ENCODE data around the gene ZNF771. TPM values are rescaled to one million over a fixed set of nuclear protein-coding genes. Genes with fewer than 3 reads are reported as not detected.

ZNF771 gene
- total and polyA plus RNA-seq, 2 experiments from 2014 or later, result 10.8 to 12.0 TPM

GRCh38 chr16:30447512-30448226 lies 40.3 kb downstream of the ZNF771 start:
- TF ChIP-seq ETS1 (IDR thresholded peaks at IDR 0.05), result no peak
- no peak for TF ChIP-seq CREB1 (CRISPR knock-in tag; IDR thresholded peaks at IDR 0.05; ENCODE audit: low read depth)
- no peak for TF ChIP-seq EZH2phosphoT487 (IDR thresholded peaks at IDR 0.05; ENCODE audit: unreplicated experiment)
- Histone ChIP-seq H3K4me1 (ENCODE audit: insufficient read depth) (peaks cover 14% of the 10 kb centered on the region; the same call in 1 of the 2 replicates), H4K20me1 (replicated peaks; ENCODE audit: insufficient read depth) (peaks cover 8% of the 10 kb centered on the region), H3K4me3 (no peak overlapping the region), H3K4me2 (no peak overlapping the region), H3F3A (replicated peaks; ENCODE audit: low read depth) (peaks cover 6% of the 10 kb centered on the region; the same call in 1 of the 2 replicates), H3K27ac (ENCODE audit: low read depth) (no peak overlapping the region), H3K27me3 (ENCODE audit: insufficient read depth) (no peaks in the 10 kb centered on the region), H2AFZ (no peak overlapping the region), H3K79me2 (replicated peaks; ENCODE audit: insufficient read depth) (peaks cover 13% of the 10 kb centered on the region), H3K9me2 (ENCODE audit: insufficient read depth) (peaks cover 7% of the 10 kb centered on the region), H3K36me3 (ENCODE audit: insufficient read depth) (no peaks in the 10 kb centered on the region)
- H3K4me1 Mint-ChIP-seq, result peaks cover 25% of the 10 kb centered on the region
- DNase-seq (ENCODE audit: low spot score), result no peak
- H3K9me3 Mint-ChIP-seq, result peaks cover 19% of the 10 kb centered on the region; the same call in 2 of the 3 replicates
- no peak overlapping the region for H3K27ac Mint-ChIP-seq
- H3K36me3 Mint-ChIP-seq (ENCODE audit: low read depth), result peaks cover 26% of the 10 kb centered on the region
- peaks cover 12% of the 10 kb centered on the region for H3K27me3 Mint-ChIP-seq (ENCODE audit: insufficient read depth, low read depth, poor library complexity)
- H3K4me3 Mint-ChIP-seq, result no peak overlapping the region
- ATAC-seq, result no peak

- Mint-ChIP-seq H3K4me1 (peaks cover 18% of the 10 kb centered on the region), H3K9me3 (peaks cover 16% of the 10 kb centered on the region; the same call in 2 of the 3 replicates), H3K36me3 (ENCODE audit: low read depth) (peaks cover 14% of the 10 kb centered on the region), H3K27me3 (ENCODE audit: insufficient read depth, low read depth, poor library complexity) (peaks cover 15% of the 10 kb centered on the region), H3K4me3 (no peak overlapping the region), H3K27ac (no peak overlapping the region)
- DNase-seq (ENCODE audit: low spot score) (no peak), ATAC-seq (no peak)
- Histone ChIP-seq H2AFZ (no peak overlapping the region), H3K27ac (ENCODE audit: low read depth) (no peak overlapping the region), H3K79me2 (replicated peaks; ENCODE audit: insufficient read depth) (peaks cover 10% of the 10 kb centered on the region), H3K9me2 (ENCODE audit: insufficient read depth) (peaks cover 7% of the 10 kb centered on the region), H3K4me1 (ENCODE audit: insufficient read depth) (peaks cover 6% of the 10 kb centered on the region; the same call in 1 of the 2 replicates), H3K27me3 (ENCODE audit: insufficient read depth) (no peaks in the 10 kb centered on the region), H3K4me2 (no peak overlapping the region), H3K36me3 (ENCODE audit: insufficient read depth) (no peaks in the 10 kb centered on the region), H3F3A (replicated peaks; ENCODE audit: low read depth) (peaks cover 3% of the 10 kb centered on the region; the same call in 1 of the 2 replicates), H3K4me3 (no peak overlapping the region), H4K20me1 (replicated peaks; ENCODE audit: insufficient read depth) (peaks cover 5% of the 10 kb centered on the region)
- TF ChIP-seq STAT1 (IDR thresholded peaks at IDR 0.05; ENCODE audit: unreplicated experiment) (no peak), REST (IDR thresholded peaks at IDR 0.05; ENCODE audit: unreplicated experiment) (no peak), NANOG (IDR thresholded peaks at IDR 0.05; ENCODE audit: borderline replicate concordance) (no peak), ETS1 (IDR thresholded peaks at IDR 0.05) (no peak), CTCF (conservative IDR thresholded peaks at IDR 0.05; ENCODE audit: low read depth in 2 of 2) (no peak), POLR2AphosphoS5 (IDR thresholded peaks at IDR 0.05; ENCODE audit: low read depth) (no peak), EZH2phosphoT487 (IDR thresholded peaks at IDR 0.05; ENCODE audit: unreplicated experiment) (no peak)
Measured at GRCh38 chr16:30449116-30449435, 41.7 kb downstream of the ZNF771 start.
